ENCODE measurements around the gene LRRC74B. TPM values are rescaled to one million over a fixed set of nuclear protein-coding genes. Genes with fewer than 3 reads are reported as not detected.

The LRRC74B gene
- total and polyA plus RNA-seq, 2 donors from 2014 or later = not detected

DNA sequence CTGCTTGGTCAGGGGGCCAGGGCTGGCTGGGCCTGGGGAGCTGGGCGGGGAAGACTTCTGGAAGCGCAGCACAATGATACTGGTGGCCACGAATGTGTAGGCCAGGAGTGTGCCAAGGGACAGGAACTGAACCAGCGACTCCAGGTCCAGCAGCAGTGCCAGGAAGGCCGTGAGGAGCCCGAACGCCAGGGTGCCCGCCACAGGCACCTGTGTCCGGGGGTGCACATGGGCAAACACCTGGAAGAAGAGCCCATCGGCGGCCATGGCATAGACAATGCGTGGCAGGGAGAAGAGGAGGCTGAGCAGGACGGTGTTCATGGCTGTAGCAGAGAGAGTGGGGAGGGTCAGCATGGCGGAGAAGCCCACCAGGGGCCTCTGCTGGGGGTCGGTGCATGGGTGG lies 15.7 kb upstream of the LRRC74B start:
- intact Hi-C loops (cut with DNase I) = no loop called here
- no peak overlapping the region for H3K4me3 ChIP-seq (ENCODE audit: low read length in 3 of 3)
- no peak overlapping the region for H3K27ac ChIP-seq (ENCODE audit: low read depth in 2 of 2, low read length in 2 of 2)
- no peaks in the 10 kb centered on the region for H3K9me3 ChIP-seq (ENCODE audit: control insufficient read depth in 2 of 3, insufficient read depth in 1 of 3, low read length in 3 of 3)
- FAIRE-seq = no peak
- H3K36me3 ChIP-seq (ENCODE audit: control insufficient read depth in 2 of 3, insufficient read depth in 3 of 3, low read length in 3 of 3) = no peaks in the 10 kb centered on the region
- no peaks in the 10 kb centered on the region for H3K27me3 ChIP-seq (ENCODE audit: control insufficient read depth, insufficient read depth, low read length)
- TF ChIP-seq, protein P1, sequence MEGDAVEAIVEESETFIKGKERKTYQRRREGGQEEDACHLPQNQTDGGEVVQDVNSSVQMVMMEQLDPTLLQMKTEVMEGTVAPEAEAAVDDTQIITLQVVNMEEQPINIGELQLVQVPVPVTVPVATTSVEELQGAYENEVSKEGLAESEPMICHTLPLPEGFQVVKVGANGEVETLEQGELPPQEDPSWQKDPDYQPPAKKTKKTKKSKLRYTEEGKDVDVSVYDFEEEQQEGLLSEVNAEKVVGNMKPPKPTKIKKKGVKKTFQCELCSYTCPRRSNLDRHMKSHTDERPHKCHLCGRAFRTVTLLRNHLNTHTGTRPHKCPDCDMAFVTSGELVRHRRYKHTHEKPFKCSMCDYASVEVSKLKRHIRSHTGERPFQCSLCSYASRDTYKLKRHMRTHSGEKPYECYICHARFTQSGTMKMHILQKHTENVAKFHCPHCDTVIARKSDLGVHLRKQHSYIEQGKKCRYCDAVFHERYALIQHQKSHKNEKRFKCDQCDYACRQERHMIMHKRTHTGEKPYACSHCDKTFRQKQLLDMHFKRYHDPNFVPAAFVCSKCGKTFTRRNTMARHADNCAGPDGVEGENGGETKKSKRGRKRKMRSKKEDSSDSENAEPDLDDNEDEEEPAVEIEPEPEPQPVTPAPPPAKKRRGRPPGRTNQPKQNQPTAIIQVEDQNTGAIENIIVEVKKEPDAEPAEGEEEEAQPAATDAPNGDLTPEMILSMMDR (IDR thresholded peaks at IDR 0.05; ENCODE audit: borderline replicate concordance, extremely low read depth, insufficient read depth) = no peak
- H3K4me1 ChIP-seq (ENCODE audit: control insufficient read depth in 2 of 3, insufficient read depth in 2 of 3, low read depth in 1 of 3, low read length in 3 of 3) = peaks cover 0 to 7% (median 0%) of the 10 kb centered on the region in 3 donors
- H3K9ac ChIP-seq (ENCODE audit: low read length in 3 of 3) = no peak overlapping the region
- no peak for DNase-seq

DNA sequence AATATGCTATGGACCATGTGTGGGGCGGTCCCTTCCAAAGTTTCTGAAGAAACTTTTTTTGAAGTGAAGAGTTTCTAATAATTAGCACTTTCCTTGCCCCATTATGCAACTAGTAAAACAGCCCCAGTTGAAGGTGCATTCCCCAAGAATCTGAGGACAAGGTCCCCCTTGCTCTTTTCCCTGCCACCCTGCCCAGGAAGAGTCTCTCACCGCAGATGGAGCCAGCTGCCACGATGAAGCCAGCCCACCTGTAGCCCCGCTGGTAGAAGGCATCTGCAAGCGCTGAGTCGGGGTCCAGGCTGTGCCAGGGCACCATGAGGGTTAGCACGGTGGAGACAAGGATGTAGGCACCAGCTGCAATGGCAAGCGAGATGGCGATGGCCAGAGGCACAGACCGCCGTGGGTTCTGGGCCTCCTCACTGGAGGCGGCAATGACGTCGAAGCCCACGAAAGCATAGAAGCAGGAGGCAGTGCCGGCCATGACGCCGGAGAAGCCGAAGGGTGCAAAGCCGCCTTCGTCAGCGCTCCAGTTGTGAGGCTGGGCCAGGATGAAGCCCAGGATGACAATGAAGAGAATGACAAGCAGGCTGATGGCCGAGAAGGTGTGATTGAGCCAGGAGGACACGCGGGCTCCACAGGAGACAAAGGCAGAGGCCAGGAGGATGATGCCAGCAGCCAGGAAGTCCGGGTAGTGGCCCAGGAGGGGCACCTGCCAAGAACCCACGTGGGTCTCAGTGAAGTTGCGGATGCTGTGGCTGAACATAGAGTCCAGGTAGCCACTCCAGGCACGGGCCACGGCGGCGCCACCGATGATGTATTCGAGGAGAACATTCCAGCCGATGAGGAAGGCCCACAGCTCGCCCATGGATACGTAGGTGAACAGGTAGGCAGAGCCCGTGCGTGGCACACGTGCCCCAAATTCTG lies 14.9 kb upstream of the LRRC74B start:
- FAIRE-seq = no peak
- no peak overlapping the region for H3K9ac ChIP-seq (ENCODE audit: low read length in 3 of 3)
- TF ChIP-seq, protein P1 (IDR thresholded peaks at IDR 0.05; ENCODE audit: borderline replicate concordance, extremely low read depth, insufficient read depth) = no peak
- H3K27me3 ChIP-seq (ENCODE audit: control insufficient read depth, insufficient read depth, low read length) = no peaks in the 10 kb centered on the region
- H3K4me3 ChIP-seq (ENCODE audit: low read length in 3 of 3) = no peak overlapping the region
- intact Hi-C loops (cut with DNase I) = no loop called here
- no peaks in the 10 kb centered on the region for H3K36me3 ChIP-seq (ENCODE audit: control insufficient read depth in 2 of 3, insufficient read depth in 3 of 3, low read length in 3 of 3)
- no peaks in the 10 kb centered on the region for H3K9me3 ChIP-seq (ENCODE audit: control insufficient read depth in 2 of 3, insufficient read depth in 1 of 3, low read length in 3 of 3)
- DNase-seq = no peak
- H3K4me1 ChIP-seq (ENCODE audit: control insufficient read depth in 2 of 3, insufficient read depth in 2 of 3, low read depth in 1 of 3, low read length in 3 of 3) = peaks cover 0 to 7% (median 0%) of the 10 kb centered on the region in 3 donors
- no peak overlapping the region for H3K27ac ChIP-seq (ENCODE audit: low read depth in 2 of 2, low read length in 2 of 2)

DNA sequence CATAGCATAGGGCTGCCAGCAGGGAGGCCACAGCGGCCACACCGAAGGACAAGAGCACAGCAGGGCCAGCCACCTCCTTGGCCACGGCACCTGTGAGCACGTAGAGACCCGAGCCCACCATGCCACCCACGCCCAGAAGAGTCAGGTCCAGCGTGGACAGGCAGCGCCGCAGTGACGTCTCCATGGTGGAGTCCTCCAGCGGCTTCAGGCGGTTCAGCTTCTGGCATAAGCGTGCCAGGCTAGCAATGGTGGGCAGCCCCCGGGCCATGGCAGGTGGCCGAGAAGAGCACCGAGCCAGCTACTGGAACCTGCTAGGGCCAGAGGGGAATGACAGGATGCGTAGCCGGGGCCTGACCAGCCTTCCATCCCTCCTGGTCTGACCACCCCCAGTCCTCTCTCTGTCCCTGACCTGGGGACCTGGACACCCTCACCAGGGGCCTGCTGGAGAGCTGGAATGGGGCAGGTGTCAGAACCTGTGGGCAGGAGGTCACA lies 14.2 kb upstream of the LRRC74B start:
- no peak overlapping the region for H3K4me3 ChIP-seq (ENCODE audit: low read length in 3 of 3)
- no peaks in the 10 kb centered on the region for H3K9me3 ChIP-seq (ENCODE audit: control insufficient read depth in 2 of 3, insufficient read depth in 1 of 3, low read length in 3 of 3)
- no peak overlapping the region for H3K9ac ChIP-seq (ENCODE audit: low read length in 3 of 3)
- no peaks in the 10 kb centered on the region for H3K27me3 ChIP-seq (ENCODE audit: control insufficient read depth, insufficient read depth, low read length)
- DNase-seq = no peak
- no peak overlapping the region for H3K27ac ChIP-seq (ENCODE audit: low read depth in 2 of 2, low read length in 2 of 2)
- intact Hi-C loops (cut with DNase I) = no loop called here
- TF ChIP-seq, protein P1 (IDR thresholded peaks at IDR 0.05; ENCODE audit: borderline replicate concordance, extremely low read depth, insufficient read depth) = no peak
- H3K36me3 ChIP-seq (ENCODE audit: control insufficient read depth in 2 of 3, insufficient read depth in 3 of 3, low read length in 3 of 3) = no peaks in the 10 kb centered on the region
- H3K4me1 ChIP-seq (ENCODE audit: control insufficient read depth in 2 of 3, insufficient read depth in 2 of 3, low read depth in 1 of 3, low read length in 3 of 3) = peaks cover 0 to 7% (median 0%) of the 10 kb centered on the region in 3 donors
- no peak for FAIRE-seq

Data from kidney (tissue), 14 donors.